Fibroblast of lung (primary cell): ENCODE measurements around the gene UBR4.

Source experiments
- EZH2 ChIP-seq: IDR thresholded peaks from 2 replicates; pipeline ENCODE4 v1.5.1; 2012; ENCODE audit warnings: low read length, control low read depth, mild to moderate bottlenecking; ENCODE audit errors: missing control alignments
- TF ChIP-seq, protein P1 (sequence below), 2 donors: IDR thresholded peaks in 1 of 2; conservative IDR thresholded peaks in 1 of 2; 1 replicate in 1 of 2; 2 replicates in 1 of 2; pipeline ENCODE4 v1.5.1; 2011 to 2012; ENCODE audit warnings: low read length in 2 of 2, control low read depth in 1 of 2, inconsistent platforms in 1 of 2, low read depth in 1 of 2, mild to moderate bottlenecking in 1 of 2

GRCh38 chr1:19055701-19056100, 154.4 kb downstream of the UBR4 start:
- TF ChIP-seq, protein P1, sequence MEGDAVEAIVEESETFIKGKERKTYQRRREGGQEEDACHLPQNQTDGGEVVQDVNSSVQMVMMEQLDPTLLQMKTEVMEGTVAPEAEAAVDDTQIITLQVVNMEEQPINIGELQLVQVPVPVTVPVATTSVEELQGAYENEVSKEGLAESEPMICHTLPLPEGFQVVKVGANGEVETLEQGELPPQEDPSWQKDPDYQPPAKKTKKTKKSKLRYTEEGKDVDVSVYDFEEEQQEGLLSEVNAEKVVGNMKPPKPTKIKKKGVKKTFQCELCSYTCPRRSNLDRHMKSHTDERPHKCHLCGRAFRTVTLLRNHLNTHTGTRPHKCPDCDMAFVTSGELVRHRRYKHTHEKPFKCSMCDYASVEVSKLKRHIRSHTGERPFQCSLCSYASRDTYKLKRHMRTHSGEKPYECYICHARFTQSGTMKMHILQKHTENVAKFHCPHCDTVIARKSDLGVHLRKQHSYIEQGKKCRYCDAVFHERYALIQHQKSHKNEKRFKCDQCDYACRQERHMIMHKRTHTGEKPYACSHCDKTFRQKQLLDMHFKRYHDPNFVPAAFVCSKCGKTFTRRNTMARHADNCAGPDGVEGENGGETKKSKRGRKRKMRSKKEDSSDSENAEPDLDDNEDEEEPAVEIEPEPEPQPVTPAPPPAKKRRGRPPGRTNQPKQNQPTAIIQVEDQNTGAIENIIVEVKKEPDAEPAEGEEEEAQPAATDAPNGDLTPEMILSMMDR (conservative IDR thresholded peaks at IDR 0.05 in 1 of 2, IDR thresholded peaks at IDR 0.05 in 1 of 2; ENCODE audit: low read depth in 1 of 2, low read length in 2 of 2) = no peak
- no peak for TF ChIP-seq EZH2
